Smooth muscle cell (in vitro differentiated cells): ENCODE measurements around the gene SH3BP5L. TPM values are rescaled to one million over a fixed set of nuclear protein-coding genes. Genes with fewer than 3 reads are reported as not detected.

ENCODE experiments used
- DNase-seq: peaks from one replicate; lab custom pipeline; 2025; ENCODE audit not compliant: unreplicated experiment; lab: John Stamatoyannopoulos, UW
- H2AFZ ChIP-seq: fragments of 200-600 bp; sonication (generic); 2 replicates; pipeline ENCODE4 v1.6.0; 2016; ENCODE audit warnings: antibody characterized with exemption, low read depth, mild to moderate bottlenecking
- H3F3A ChIP-seq: fragments of 200-600 bp; sonication (generic); 2 replicates; pipeline ENCODE4 v1.6.0; 2017; ENCODE audit warnings: antibody characterized with exemption, low read depth
- H3K27ac ChIP-seq: fragments of 200-600 bp; sonication (generic); 2 replicates; pipeline ENCODE4 v1.5.1; 2016; ENCODE audit warnings: low read depth, mild to moderate bottlenecking
- H3K27me3 ChIP-seq: fragments of 200-600 bp; sonication (generic); 2 replicates; pipeline ENCODE4 v1.6.1; 2016; ENCODE audit warnings: low read depth, mild to moderate bottlenecking
- H3K36me3 ChIP-seq: fragments of 200-600 bp; sonication (generic); 2 replicates; pipeline ENCODE4 v1.5.1; 2016; ENCODE audit warnings: low read depth
- H3K4me1 ChIP-seq: fragments of 200-600 bp; sonication (generic); 2 replicates; pipeline ENCODE4 v1.5.1; 2016; ENCODE audit warnings: low read depth
- H3K4me2 ChIP-seq: fragments of 200-600 bp; sonication (generic); 2 replicates; pipeline ENCODE4 v1.6.0; 2016; ENCODE audit warnings: mild to moderate bottlenecking
- H3K4me3 ChIP-seq: fragments of 200-600 bp; sonication (generic); 2 replicates; pipeline ENCODE4 v1.5.1; 2016; ENCODE audit warnings: mild to moderate bottlenecking
- H3K79me2 ChIP-seq: fragments of 200-600 bp; sonication (generic); 2 replicates; pipeline ENCODE4 v1.6.0; 2016; ENCODE audit warnings: low read depth, mild to moderate bottlenecking
- H3K9ac ChIP-seq: fragments of 200-600 bp; sonication (generic); 2 replicates; pipeline ENCODE4 v1.6.0; 2016; ENCODE audit warnings: low read depth
- H3K9me3 ChIP-seq: fragments of 200-600 bp; sonication (generic); replicated peaks from 2 replicates; pipeline ENCODE4 v1.5.1; 2016; ENCODE audit warnings: low read depth
- H4K20me1 ChIP-seq: fragments of 200-600 bp; sonication (generic); 2 replicates; pipeline ENCODE4 v1.6.0; 2016; ENCODE audit warnings: low read depth
- WGBS: methylation state at CpG from one replicate; pipeline ENCODE4 v1.1.7; 2016; ENCODE audit warnings: low lambda C conversion rate; 5-methylcytosine and 5-hydroxymethylcytosine counted together
- polyA plus RNA-seq: library from polyadenylated mRNA; unstranded; fragments of >200 nt; fragmentation: Nextera tagmentation; extraction: Ambion mirVana; gene quantifications from 2 replicates; pipeline ENCODE4 v1.2.1, GENCODE V29; 2016
- total RNA-seq: library from RNA; depleted of rRNA; stranded (reverse); fragments of >200 nt; gene quantifications from 2 replicates; pipeline ENCODE4 v1.2.3, GENCODE V29; 2014
- TF ChIP-seq, protein P1 (sequence below): fragments of 200-600 bp; sonication (generic); IDR thresholded peaks from 2 replicates; pipeline ENCODE4 v1.5.1; 2017; ENCODE audit warnings: borderline replicate concordance, mild to moderate bottlenecking, antibody characterized with exemption; ENCODE audit not compliant: insufficient read depth, poor library complexity, severe bottlenecking

The SH3BP5L gene
- total and polyA plus RNA-seq, 2 experiments from 2014 or later: 7.4 to 18.6 TPM

DNA sequence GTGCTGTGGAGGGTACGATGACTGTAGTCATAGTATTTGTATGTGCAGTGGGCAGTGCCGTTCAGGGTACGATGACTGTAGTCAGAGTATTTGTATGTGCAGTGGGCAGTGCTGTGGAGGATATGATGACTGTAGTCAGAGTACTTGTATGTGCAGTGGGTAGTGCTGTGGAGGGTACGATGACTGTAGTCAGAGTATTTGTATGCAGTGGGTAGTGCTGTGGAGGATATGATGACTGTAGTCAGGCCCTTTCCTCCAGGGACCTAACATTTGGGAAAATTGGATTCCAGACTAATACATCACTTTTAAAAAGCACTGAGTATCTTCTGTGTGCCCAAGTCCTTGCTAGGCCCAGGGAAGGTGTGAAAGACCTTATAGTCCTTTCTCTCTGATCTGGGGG, 15.2 kb upstream of the SH3BP5L start:
- Histone ChIP-seq H4K20me1 (peaks cover 49% of the 10 kb centered on the region), H3K27me3 (no peaks in the 10 kb centered on the region), H3F3A (peaks cover 5% of the 10 kb centered on the region), H3K36me3 (no peaks in the 10 kb centered on the region), H3K27ac (peak overlapping the region; percentile 80), H3K4me2 (no peak overlapping the region), H3K9me3 (no peaks in the 10 kb centered on the region), H3K4me3 (no peak overlapping the region), H3K4me1 (peaks cover 12% of the 10 kb centered on the region), H3K79me2 (peaks cover 52% of the 10 kb centered on the region), H2AFZ (no peak overlapping the region), H3K9ac (no peak overlapping the region)
- TF ChIP-seq, protein P1, sequence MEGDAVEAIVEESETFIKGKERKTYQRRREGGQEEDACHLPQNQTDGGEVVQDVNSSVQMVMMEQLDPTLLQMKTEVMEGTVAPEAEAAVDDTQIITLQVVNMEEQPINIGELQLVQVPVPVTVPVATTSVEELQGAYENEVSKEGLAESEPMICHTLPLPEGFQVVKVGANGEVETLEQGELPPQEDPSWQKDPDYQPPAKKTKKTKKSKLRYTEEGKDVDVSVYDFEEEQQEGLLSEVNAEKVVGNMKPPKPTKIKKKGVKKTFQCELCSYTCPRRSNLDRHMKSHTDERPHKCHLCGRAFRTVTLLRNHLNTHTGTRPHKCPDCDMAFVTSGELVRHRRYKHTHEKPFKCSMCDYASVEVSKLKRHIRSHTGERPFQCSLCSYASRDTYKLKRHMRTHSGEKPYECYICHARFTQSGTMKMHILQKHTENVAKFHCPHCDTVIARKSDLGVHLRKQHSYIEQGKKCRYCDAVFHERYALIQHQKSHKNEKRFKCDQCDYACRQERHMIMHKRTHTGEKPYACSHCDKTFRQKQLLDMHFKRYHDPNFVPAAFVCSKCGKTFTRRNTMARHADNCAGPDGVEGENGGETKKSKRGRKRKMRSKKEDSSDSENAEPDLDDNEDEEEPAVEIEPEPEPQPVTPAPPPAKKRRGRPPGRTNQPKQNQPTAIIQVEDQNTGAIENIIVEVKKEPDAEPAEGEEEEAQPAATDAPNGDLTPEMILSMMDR: no peak
- DNase-seq: no peak
- 95% methylated on average over 4 of the region's 4 CpGs for WGBS

GRCh38 chr1:248839168-248839555, 13.4 kb upstream of the SH3BP5L start:
- TF ChIP-seq, protein P1: no peak
- H3K79me2 ChIP-seq: peaks cover 52% of the 10 kb centered on the region
- H3K27me3 ChIP-seq: no peaks in the 10 kb centered on the region
- H3K36me3 ChIP-seq: no peaks in the 10 kb centered on the region
- H3K9ac ChIP-seq: peak overlapping the region; percentile 99
- H4K20me1 ChIP-seq: peaks cover 44% of the 10 kb centered on the region
- WGBS: 21% methylated on average over 10 of the region's 10 CpGs
- H3F3A ChIP-seq: peaks cover 5% of the 10 kb centered on the region
- peak overlapping the region; percentile 89 for H3K4me3 ChIP-seq
- peak overlapping the region; percentile 94 for H3K4me2 ChIP-seq
- DNase-seq: no peak
- H3K4me1 ChIP-seq: peaks cover 12% of the 10 kb centered on the region
- H3K27ac ChIP-seq: peak overlapping the region; percentile 100
- H2AFZ ChIP-seq: peak overlapping the region; percentile 86
- no peaks in the 10 kb centered on the region for H3K9me3 ChIP-seq

- whole genome bisulfite sequencing: 1% methylated on average over 54 of the region's 82 CpGs
- peak; percentile 91 for DNase-seq
These were observed 12.8 kb upstream of the SH3BP5L start for GRCh38 chr1:248838357-248839167.

More at GRCh38 chr1:248838357-248839167, 12.8 kb upstream of the SH3BP5L start:
- TF ChIP-seq, protein P1: no peak
- peak overlapping the region; percentile 99 for H3K9ac ChIP-seq
- peaks cover 5% of the 10 kb centered on the region for H3F3A ChIP-seq
- H3K9me3 ChIP-seq: no peaks in the 10 kb centered on the region
- peak overlapping the region; percentile 100 for H3K27ac ChIP-seq
- peaks cover 12% of the 10 kb centered on the region for H3K4me1 ChIP-seq
- H4K20me1 ChIP-seq: peaks cover 38% of the 10 kb centered on the region
- peak overlapping the region; percentile 86 for H2AFZ ChIP-seq
- peaks cover 3% of the 10 kb centered on the region for H3K27me3 ChIP-seq
- H3K79me2 ChIP-seq: peaks cover 46% of the 10 kb centered on the region
- H3K36me3 ChIP-seq: no peaks in the 10 kb centered on the region
- H3K4me3 ChIP-seq: peak overlapping the region; percentile 89
- peak overlapping the region; percentile 94 for H3K4me2 ChIP-seq
